GM19240 (cell line): Measurements from ENCODE around the gene TRABD2A.

ENCODE experiments used
- DNase-seq: peaks from one replicate; pipeline ENCODE4 v3.0.0; 2011; ENCODE audit warnings: low spot score; ENCODE audit not compliant: insufficient read length

Gene TRABD2A

GRCh38 chr2:84821806-84822205 is 59.1 kb downstream of the TRABD2A start:
- DNase-seq, result no peak

GRCh38 chr2:84817239-84817655 is 63.6 kb downstream of the TRABD2A start:
- peak; percentile 52 for DNase-seq

GRCh38 chr2:84816426-84817026 is 64.4 kb downstream of the TRABD2A start:
- DNase-seq, result peak; percentile 45

- DNase-seq, result no peak
Observed at GRCh38 chr2:84815146-84815545, 65.7 kb downstream of the TRABD2A start.

- no peak for DNase-seq
Observed at GRCh38 chr2:84811839-84812431, 68.9 kb downstream of the TRABD2A start.

- no peak for DNase-seq
Observed at GRCh38 chr2:84808279-84808678, 72.6 kb downstream of the TRABD2A start.

- no peak for DNase-seq
Observed at GRCh38 chr2:84807063-84807485, 73.8 kb downstream of the TRABD2A start.

- DNase-seq, result no peak
Observed at GRCh38 chr2:84805250-84805958, 75.5 kb downstream of the TRABD2A start.

- DNase-seq, result no peak
Observed at GRCh38 chr2:84801811-84802210, 79.1 kb downstream of the TRABD2A start.

- no peak for DNase-seq
Observed at GRCh38 chr2:84800194-84800805, 80.6 kb downstream of the TRABD2A start.

- DNase-seq, result no peak
Observed at GRCh38 chr2:84799772-84800171, 81.1 kb downstream of the TRABD2A start.

GRCh38 chr2:84797271-84797670 is 83.6 kb downstream of the TRABD2A start:
- no peak for DNase-seq

- no peak for DNase-seq
Observed at GRCh38 chr2:84796798-84797197, 84.1 kb downstream of the TRABD2A start.

- no peak for DNase-seq
Observed at GRCh38 chr2:84793641-84794040, 87.2 kb downstream of the TRABD2A start.

- no peak for DNase-seq
Observed at GRCh38 chr2:84792856-84793522, 87.9 kb downstream of the TRABD2A start.

GRCh38 chr2:84788498-84788897 is 92.4 kb downstream of the TRABD2A start:
- no peak for DNase-seq

- DNase-seq, result no peak
Observed at GRCh38 chr2:84788027-84788426, 92.9 kb downstream of the TRABD2A start.

GRCh38 chr2:84786601-84787000 is 94.3 kb downstream of the TRABD2A start:
- no peak for DNase-seq

GRCh38 chr2:84785950-84786349 is 94.9 kb downstream of the TRABD2A start:
- no peak for DNase-seq

- DNase-seq, result no peak
Observed at GRCh38 chr2:84782717-84783442, 98.0 kb downstream of the TRABD2A start.
